Uterus (tissue), 4 donors: Measurements from ENCODE around the gene GFPT2. TPM values are rescaled to one million over a fixed set of nuclear protein-coding genes. Genes with fewer than 3 reads are reported as not detected.

Source experiments
- DNase-seq, 2 donors: peaks; one replicate each; pipeline ENCODE4 v3.0.0-alpha.2; 2019 to 2020
- H3K27ac ChIP-seq, 2 donors: fragments of 200-600 bp; sonication (generic); 1 replicate in 1 of 2; 2 replicates in 1 of 2; pipeline ENCODE4 v1.5.1; 2016 to 2018
- H3K27me3 ChIP-seq, 2 donors: fragments of 200-600 bp; sonication (generic); one replicate each; pipeline ENCODE4 v1.5.1; 2018 to 2019; ENCODE audit warnings: control low read depth in 1 of 2
- H3K36me3 ChIP-seq, 2 donors: fragments of 200-600 bp; sonication (generic); one replicate each; pipeline ENCODE4 v1.5.1; 2019; ENCODE audit warnings: control low read depth in 1 of 2
- H3K4me1 ChIP-seq, 2 donors: fragments of 200-600 bp; sonication (generic); one replicate each; pipeline ENCODE4 v1.5.1; 2018 to 2019; ENCODE audit warnings: control low read depth in 1 of 2
- H3K4me3 ChIP-seq, 2 donors: fragments of 200-600 bp; sonication (generic); 1 replicate in 1 of 2; 2 replicates in 1 of 2; pipeline ENCODE4 v1.5.1; 2018 to 2019; ENCODE audit warnings: mild to moderate bottlenecking in 1 of 2
- H3K9me3 ChIP-seq, 2 donors: fragments of 200-600 bp; sonication (generic); one replicate each; pipeline ENCODE4 v1.5.1; 2019; ENCODE audit warnings: control low read depth in 1 of 2
- CTCF ChIP-seq, 4 experiments: fragments of 200-600 bp in 2 of 4; fragments of 450-650 bp in 2 of 4; sonication (generic) in 2 of 4; IDR thresholded peaks; one replicate each; pipeline ENCODE4 v1.5.1; 2016 to 2019; ENCODE audit warnings: antibody characterized with exemption in 4 of 4, mild to moderate bottlenecking in 2 of 4, moderate library complexity in 1 of 4
- POLR2A ChIP-seq, 2 donors: fragments of 450-650 bp; IDR thresholded peaks; one replicate each; pipeline ENCODE4 v1.6.1; 2016; ENCODE audit warnings: antibody characterized with exemption in 2 of 2, mild to moderate bottlenecking in 1 of 2, moderate library complexity in 1 of 2
- intact Hi-C: fragments of 100-400 bp; cut with DNase I; formaldehyde crosslinking; loops from one replicate; pipeline ENCODE4 v1.15.1; 2023; ENCODE audit warnings: low total_unique reads
- total RNA-seq, 4 donors: library from RNA; depleted of rRNA in 3 of 4; stranded (reverse); fragments of >200 nt in 3 of 4; gene quantifications; one replicate each; pipeline versions ENCODE4 v1.1.0 to v1.2.4, GENCODE V29; 2014 to 2023
- donor health status: DM: yes; HTN: yes; CAD: no.

Gene GFPT2
- total RNA-seq, 4 donors from 2014 or later = 18.2 to 118 (median 47.8) TPM

GRCh38 chr5:180367300-180367699, 14.2 kb upstream of the GFPT2 start:
- H3K4me1 ChIP-seq = no peaks in the 10 kb centered on the region
- no peak overlapping the region for H3K27ac ChIP-seq
- no peak overlapping the region for H3K4me3 ChIP-seq
- intact Hi-C loops = no loop called here
- no peaks in the 10 kb centered on the region for H3K9me3 ChIP-seq
- no peak for TF ChIP-seq CTCF (IDR thresholded peaks at IDR 0.05)
- no peak for TF ChIP-seq POLR2A (IDR thresholded peaks at IDR 0.05)
- DNase-seq = no peak
- H3K27me3 ChIP-seq = no peaks in the 10 kb centered on the region
- no peaks in the 10 kb centered on the region for H3K36me3 ChIP-seq

GRCh38 chr5:180366326-180366725, 13.2 kb upstream of the GFPT2 start:
- intact Hi-C loops = no loop called here
- Histone ChIP-seq H3K9me3 (no peaks in the 10 kb centered on the region), H3K27me3 (no peaks in the 10 kb centered on the region), H3K4me1 (no peaks in the 10 kb centered on the region), H3K4me3 (no peak overlapping the region), H3K36me3 (no peaks in the 10 kb centered on the region), H3K27ac (no peak overlapping the region)
- TF ChIP-seq POLR2A (IDR thresholded peaks at IDR 0.05) (no peak), CTCF (IDR thresholded peaks at IDR 0.05) (no peak)
- no peak for DNase-seq

GRCh38 chr5:180365829-180366228, 12.7 kb upstream of the GFPT2 start:
- no peak for DNase-seq
- no peaks in the 10 kb centered on the region for H3K27me3 ChIP-seq
- no peaks in the 10 kb centered on the region for H3K4me1 ChIP-seq
- TF ChIP-seq POLR2A (IDR thresholded peaks at IDR 0.05) = no peak
- no peak for TF ChIP-seq CTCF (IDR thresholded peaks at IDR 0.05)
- intact Hi-C loops = no loop called here
- no peak overlapping the region for H3K27ac ChIP-seq
- no peaks in the 10 kb centered on the region for H3K9me3 ChIP-seq
- H3K36me3 ChIP-seq = no peaks in the 10 kb centered on the region
- H3K4me3 ChIP-seq = no peak overlapping the region

- no peak for DNase-seq
- intact Hi-C loops = no loop called here
- Histone ChIP-seq H3K4me3 (no peak overlapping the region), H3K36me3 (no peaks in the 10 kb centered on the region), H3K27me3 (no peaks in the 10 kb centered on the region), H3K4me1 (no peaks in the 10 kb centered on the region), H3K27ac (no peak overlapping the region), H3K9me3 (no peaks in the 10 kb centered on the region)
- TF ChIP-seq POLR2A (IDR thresholded peaks at IDR 0.05) = no peak
- no peak for TF ChIP-seq CTCF (IDR thresholded peaks at IDR 0.05)
Observed at GRCh38 chr5:180364306-180364856, 11.2 kb upstream of the GFPT2 start.

- Histone ChIP-seq H3K36me3 (no peaks in the 10 kb centered on the region), H3K4me3 (no peak overlapping the region), H3K9me3 (no peaks in the 10 kb centered on the region), H3K4me1 (no peaks in the 10 kb centered on the region), H3K27ac (no peak overlapping the region), H3K27me3 (no peaks in the 10 kb centered on the region)
- DNase-seq = no peak
- no peak for TF ChIP-seq CTCF (IDR thresholded peaks at IDR 0.05)
- intact Hi-C loops = no loop called here
Observed at GRCh38 chr5:180360078-180360957, 7.2 kb upstream of the GFPT2 start.
